Measurements from ENCODE around the gene SEMA4D.

SEMA4D gene

DNA sequence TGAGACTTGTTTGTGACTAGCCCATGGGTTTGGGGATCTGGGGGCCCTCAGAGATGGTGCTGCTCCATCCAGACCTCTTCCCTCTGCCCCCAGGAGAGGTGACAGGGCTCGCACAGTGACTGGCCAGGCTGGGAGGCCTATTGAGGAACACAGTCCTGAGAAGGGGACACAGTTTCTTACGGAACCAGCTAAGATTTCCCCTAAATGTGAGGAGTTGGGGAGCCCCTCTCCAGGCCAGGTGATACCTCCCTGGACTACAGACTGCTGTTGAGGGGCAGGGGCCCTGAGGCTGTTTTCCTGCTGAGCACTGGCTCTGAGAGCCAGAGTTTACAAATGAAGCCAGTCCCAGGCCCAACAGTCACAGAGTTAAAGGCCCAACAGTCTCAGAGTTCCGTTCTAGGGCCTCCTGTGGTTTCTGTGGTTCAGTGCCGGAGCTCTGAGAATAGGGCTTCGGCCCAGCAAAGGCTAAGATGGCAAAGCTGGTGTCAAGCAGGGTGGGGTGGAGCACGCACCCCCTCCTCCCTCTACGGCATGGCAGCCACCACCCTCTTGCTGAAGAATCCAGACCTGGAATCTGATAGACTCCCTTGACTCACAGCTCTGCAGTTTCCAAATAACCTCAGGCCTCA lies 1.1 kb upstream of the SEMA4D start:
- H3K9me2 ChIP-seq (replicated peaks; ENCODE audit: low read depth, low read length): no peaks in the 10 kb centered on the region
- no peak for TF ChIP-seq EZH2phosphoT487 (IDR thresholded peaks at IDR 0.05; ENCODE audit: borderline replicate concordance)
- TF ChIP-seq, protein P1, sequence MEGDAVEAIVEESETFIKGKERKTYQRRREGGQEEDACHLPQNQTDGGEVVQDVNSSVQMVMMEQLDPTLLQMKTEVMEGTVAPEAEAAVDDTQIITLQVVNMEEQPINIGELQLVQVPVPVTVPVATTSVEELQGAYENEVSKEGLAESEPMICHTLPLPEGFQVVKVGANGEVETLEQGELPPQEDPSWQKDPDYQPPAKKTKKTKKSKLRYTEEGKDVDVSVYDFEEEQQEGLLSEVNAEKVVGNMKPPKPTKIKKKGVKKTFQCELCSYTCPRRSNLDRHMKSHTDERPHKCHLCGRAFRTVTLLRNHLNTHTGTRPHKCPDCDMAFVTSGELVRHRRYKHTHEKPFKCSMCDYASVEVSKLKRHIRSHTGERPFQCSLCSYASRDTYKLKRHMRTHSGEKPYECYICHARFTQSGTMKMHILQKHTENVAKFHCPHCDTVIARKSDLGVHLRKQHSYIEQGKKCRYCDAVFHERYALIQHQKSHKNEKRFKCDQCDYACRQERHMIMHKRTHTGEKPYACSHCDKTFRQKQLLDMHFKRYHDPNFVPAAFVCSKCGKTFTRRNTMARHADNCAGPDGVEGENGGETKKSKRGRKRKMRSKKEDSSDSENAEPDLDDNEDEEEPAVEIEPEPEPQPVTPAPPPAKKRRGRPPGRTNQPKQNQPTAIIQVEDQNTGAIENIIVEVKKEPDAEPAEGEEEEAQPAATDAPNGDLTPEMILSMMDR (conservative IDR thresholded peaks at IDR 0.05; ENCODE audit: low read length): no peak
- H3K9me3 ChIP-seq (ENCODE audit: insufficient read depth, low read depth, low read length): no peaks in the 10 kb centered on the region
- peaks cover 32% of the 10 kb centered on the region for H4K20me1 ChIP-seq (ENCODE audit: insufficient read depth, low read length, poor library complexity, severe bottlenecking)
- H3K4me3 ChIP-seq (ENCODE audit: low read length, poor library complexity, severe bottlenecking): peak overlapping the region; percentile 73
- H3K79me2 ChIP-seq (ENCODE audit: insufficient read depth, low read length): peaks cover 55% of the 10 kb centered on the region
- H3K27me3 ChIP-seq (ENCODE audit: insufficient read depth, low read length, poor library complexity, severe bottlenecking): no peaks in the 10 kb centered on the region
- peak overlapping the region; percentile 94 for H3K9ac ChIP-seq (ENCODE audit: low read depth, low read length, poor library complexity, severe bottlenecking)
- H3K36me3 ChIP-seq (ENCODE audit: insufficient read depth, low read length): no peaks in the 10 kb centered on the region
- H2AFZ ChIP-seq (ENCODE audit: low read length): no peak overlapping the region
- peaks cover 71% of the 10 kb centered on the region for H3K4me1 ChIP-seq (ENCODE audit: insufficient read depth, low read length, poor library complexity, severe bottlenecking)
- no peaks in the 10 kb centered on the region; the same call in 1 of the 2 replicates for H3F3A ChIP-seq (ENCODE audit: low read depth)
- H3K4me2 ChIP-seq (ENCODE audit: low read depth, low read length, poor library complexity, severe bottlenecking): peak overlapping the region; percentile 93

DNA sequence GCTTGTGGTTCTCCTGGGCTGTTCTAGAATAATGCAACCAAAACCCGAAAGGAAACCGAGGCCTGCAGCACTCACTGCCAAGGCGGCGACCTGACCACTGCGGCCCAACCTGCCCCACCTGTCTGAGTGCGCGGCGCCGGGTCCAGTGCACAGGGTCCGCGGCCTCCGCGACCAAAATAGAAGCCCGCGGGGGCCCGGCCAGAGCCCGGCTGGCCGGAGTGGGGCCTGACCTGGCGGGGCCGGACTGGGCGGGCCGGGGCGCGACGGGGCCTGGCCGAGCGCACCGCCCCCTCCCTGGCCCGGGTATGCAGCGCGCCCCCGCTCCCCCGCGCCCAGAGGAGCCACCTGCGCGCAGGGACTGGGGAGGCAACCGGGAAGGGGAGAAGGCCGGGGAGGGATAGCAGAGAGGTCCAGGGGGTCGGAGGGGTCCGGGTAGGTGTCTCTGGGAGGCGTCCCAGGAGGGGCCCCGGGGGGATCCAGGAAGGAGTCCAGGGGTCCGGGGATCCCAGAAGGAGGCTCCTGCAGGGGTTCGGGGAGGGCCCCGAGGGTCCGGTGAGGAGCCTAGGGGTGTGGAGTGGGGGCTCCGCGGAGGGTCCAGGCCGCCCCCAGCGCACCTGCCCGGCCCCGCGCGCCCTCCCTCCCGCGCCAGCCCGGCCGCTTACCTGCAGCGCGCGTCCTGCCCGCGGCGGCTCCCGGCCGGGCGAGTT lies 503 bp downstream of the SEMA4D start:
- Histone ChIP-seq H3K79me2 (ENCODE audit: insufficient read depth, low read length) (peaks cover 71% of the 10 kb centered on the region), H3K4me2 (ENCODE audit: low read depth, low read length, poor library complexity, severe bottlenecking) (peak overlapping the region; percentile 85), H3K9ac (ENCODE audit: low read depth, low read length, poor library complexity, severe bottlenecking) (peak overlapping the region; percentile 89), H3K4me1 (ENCODE audit: insufficient read depth, low read length, poor library complexity, severe bottlenecking) (peaks cover 72% of the 10 kb centered on the region), H3K4me3 (ENCODE audit: low read length, poor library complexity, severe bottlenecking) (peak overlapping the region; percentile 93), H3F3A (ENCODE audit: low read depth) (no peaks in the 10 kb centered on the region), H3K36me3 (ENCODE audit: insufficient read depth, low read length) (no peaks in the 10 kb centered on the region; the same call in 1 of the 2 replicates), H3K27me3 (ENCODE audit: insufficient read depth, low read length, poor library complexity, severe bottlenecking) (no peaks in the 10 kb centered on the region), H4K20me1 (ENCODE audit: insufficient read depth, low read length, poor library complexity, severe bottlenecking) (peaks cover 47% of the 10 kb centered on the region), H3K9me3 (ENCODE audit: insufficient read depth, low read depth, low read length) (no peaks in the 10 kb centered on the region), H3K9me2 (replicated peaks; ENCODE audit: low read depth, low read length) (no peaks in the 10 kb centered on the region), H2AFZ (ENCODE audit: low read length) (no peak overlapping the region)
- TF ChIP-seq EZH2phosphoT487 (IDR thresholded peaks at IDR 0.05; ENCODE audit: borderline replicate concordance): no peak

DNA sequence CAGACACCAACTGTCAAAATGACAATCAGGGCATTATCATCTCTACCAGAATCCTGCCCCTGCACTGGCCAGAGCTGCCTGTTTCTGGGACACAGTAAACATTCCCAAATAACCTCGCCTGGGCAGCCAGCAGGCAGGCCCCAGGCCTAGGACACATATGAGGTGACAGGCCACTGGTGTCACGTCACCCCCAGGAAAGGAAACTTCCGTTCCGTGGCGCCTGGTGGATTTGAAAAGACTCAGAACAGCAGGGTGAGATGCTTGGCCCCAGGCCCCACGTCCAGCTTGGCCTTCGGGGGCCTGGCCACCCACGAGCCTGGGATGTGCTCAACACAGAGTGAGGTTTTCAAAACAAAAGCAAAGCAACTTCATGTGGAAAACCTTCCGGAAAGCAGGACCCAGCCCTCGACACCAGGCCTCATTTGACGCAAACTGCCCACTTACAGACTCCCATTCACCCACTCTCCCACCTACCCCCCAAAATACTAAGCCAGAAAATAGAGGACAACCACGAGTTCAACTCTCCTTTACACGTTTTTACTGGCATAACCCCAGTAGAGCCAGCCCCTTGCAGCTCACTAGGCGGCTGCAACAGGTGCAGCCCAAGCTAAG lies 1.2 kb downstream of the SEMA4D start:
- no peak for TF ChIP-seq EZH2phosphoT487 (IDR thresholded peaks at IDR 0.05; ENCODE audit: borderline replicate concordance)
- TF ChIP-seq, protein P1 (conservative IDR thresholded peaks at IDR 0.05; ENCODE audit: low read length): no peak
- no peaks in the 10 kb centered on the region for H3K9me3 ChIP-seq (ENCODE audit: insufficient read depth, low read depth, low read length)
- no peaks in the 10 kb centered on the region for H3F3A ChIP-seq (ENCODE audit: low read depth)
- H3K9ac ChIP-seq (ENCODE audit: low read depth, low read length, poor library complexity, severe bottlenecking): peak overlapping the region; percentile 89
- H3K4me1 ChIP-seq (ENCODE audit: insufficient read depth, low read length, poor library complexity, severe bottlenecking): peaks cover 72% of the 10 kb centered on the region
- H3K79me2 ChIP-seq (ENCODE audit: insufficient read depth, low read length): peaks cover 78% of the 10 kb centered on the region
- no peaks in the 10 kb centered on the region for H3K27me3 ChIP-seq (ENCODE audit: insufficient read depth, low read length, poor library complexity, severe bottlenecking)
- no peaks in the 10 kb centered on the region for H3K9me2 ChIP-seq (replicated peaks; ENCODE audit: low read depth, low read length)
- H3K4me2 ChIP-seq (ENCODE audit: low read depth, low read length, poor library complexity, severe bottlenecking): peak overlapping the region; percentile 85
- H2AFZ ChIP-seq (ENCODE audit: low read length): no peak overlapping the region
- H4K20me1 ChIP-seq (ENCODE audit: insufficient read depth, low read length, poor library complexity, severe bottlenecking): peaks cover 54% of the 10 kb centered on the region
- H3K4me3 ChIP-seq (ENCODE audit: low read length, poor library complexity, severe bottlenecking): peak overlapping the region; percentile 93
- no peaks in the 10 kb centered on the region; the same call in 1 of the 2 replicates for H3K36me3 ChIP-seq (ENCODE audit: insufficient read depth, low read length)
